Subcutaneous abdominal adipose tissue (tissue), 5 donors: ENCODE measurements around the gene RBCK1.

ENCODE experiments used
- H3K27ac ChIP-seq: one replicate; pipeline ENCODE4 v1.7.0; 2013; ENCODE audit warnings: low read depth, mild to moderate bottlenecking, inconsistent platforms, low read length, moderate library complexity
- H3K27me3 ChIP-seq, 5 donors: one replicate each; pipeline ENCODE4 v1.7.0; 2013; ENCODE audit warnings: low read length in 5 of 5, inconsistent platforms in 1 of 5; ENCODE audit not compliant: control insufficient read depth in 5 of 5, insufficient read depth in 4 of 5
- H3K36me3 ChIP-seq, 5 donors: one replicate each; pipeline ENCODE4 v1.7.0; 2013; ENCODE audit warnings: low read length in 5 of 5; ENCODE audit not compliant: control insufficient read depth in 5 of 5, insufficient read depth in 5 of 5
- H3K4me1 ChIP-seq, 5 donors: one replicate each; pipeline ENCODE4 v1.7.0; 2013; ENCODE audit warnings: low read length in 5 of 5, mild to moderate bottlenecking in 3 of 5, moderate library complexity in 1 of 5; ENCODE audit not compliant: control insufficient read depth in 5 of 5, insufficient read depth in 5 of 5
- H3K4me3 ChIP-seq, 5 donors: one replicate each; pipeline ENCODE4 v1.7.0; 2013; ENCODE audit warnings: low read length in 5 of 5, low read depth in 1 of 5
- H3K9ac ChIP-seq, 5 donors: one replicate each; pipeline ENCODE4 v1.7.0; 2013; ENCODE audit warnings: low read length in 5 of 5, mild to moderate bottlenecking in 4 of 5, moderate library complexity in 3 of 5
- H3K9me3 ChIP-seq, 5 donors: one replicate each; pipeline ENCODE4 v1.7.0; 2013; ENCODE audit warnings: low read length in 5 of 5; ENCODE audit not compliant: control insufficient read depth in 5 of 5
- donor health status: healthy.
- donor health status: healthy.
- donor health status: healthy.
- donor health status: healthy.
- donor health status: healthy.

The RBCK1 gene

GRCh38 chr20:481167-481566 lies 73.1 kb downstream of the RBCK1 start:
- Histone ChIP-seq H3K9me3 (no peaks in the 10 kb centered on the region), H3K4me3 (no peak overlapping the region), H3K36me3 (peaks cover 26 to 56% (median 34%) of the 10 kb centered on the region in 5 donors), H3K4me1 (peaks cover 0 to 18% (median 8%) of the 10 kb centered on the region in 5 donors), H3K27ac (no peak overlapping the region), H3K27me3 (no peaks in the 10 kb centered on the region), H3K9ac (no peak overlapping the region)
